ENCODE measurements around the gene DSC2. TPM values are rescaled to one million over a fixed set of nuclear protein-coding genes. Genes with fewer than 3 reads are reported as not detected.

DSC2 gene
- total RNA-seq, 2 experiments from 2014 or later, result not detected

GRCh38 chr18:31102941-31103340, 720 bp upstream of the DSC2 start:
- Histone ChIP-seq H2AFZ (ENCODE audit: low read length) (no peak overlapping the region), H3K9me2 (ENCODE audit: insufficient read depth, low read length) (no peaks in the 10 kb centered on the region), H3K9me3 (ENCODE audit: low read length) (no peaks in the 10 kb centered on the region), H3K79me2 (ENCODE audit: insufficient read depth, low read depth, low read length) (no peaks in the 10 kb centered on the region), H3K27ac (ENCODE audit: low read depth, low read length, poor library complexity, severe bottlenecking) (no peak overlapping the region), H3K4me2 (ENCODE audit: low read length) (no peak overlapping the region), H3K4me3 (ENCODE audit: low read depth, low read length, poor library complexity, severe bottlenecking) (no peak overlapping the region), H3K4me1 (ENCODE audit: insufficient read depth, low read length, poor library complexity, severe bottlenecking) (no peaks in the 10 kb centered on the region), H3K36me3 (ENCODE audit: insufficient read depth, low read length) (no peaks in the 10 kb centered on the region), H4K20me1 (ENCODE audit: insufficient read depth, low read length) (no peaks in the 10 kb centered on the region)
- POLR2A ChIA-PET, result interaction anchor here (0.6 kb wide), 1 partner anchor 71 kb away, joined by 3 read pairs; no protein-coding TSS in a partner anchor
- intact Hi-C loops (cut with micrococcal nuclease; ENCODE audit: unreplicated experiment), result no loop called here
- CTCF ChIA-PET (ENCODE audit: unreplicated experiment), result no interaction called here
- TF ChIP-seq EZH2phosphoT487 (IDR thresholded peaks at IDR 0.05; ENCODE audit: borderline replicate concordance, low read depth, low read length), result no peak
- TF ChIP-seq CTCF (conservative IDR thresholded peaks at IDR 0.05; ENCODE audit: low read length), result no peak
- no peak for DNase-seq (ENCODE audit: low spot score)
- BruUV-seq (replicated peaks), result no TSS peak

- no peaks in the 10 kb centered on the region for H3K9me3 ChIP-seq (ENCODE audit: low read length)
- TF ChIP-seq CTCF (conservative IDR thresholded peaks at IDR 0.05; ENCODE audit: low read length) (no peak), EZH2phosphoT487 (IDR thresholded peaks at IDR 0.05; ENCODE audit: borderline replicate concordance, low read depth, low read length) (no peak)
- no peaks in the 10 kb centered on the region for H4K20me1 ChIP-seq (ENCODE audit: insufficient read depth, low read length)
- intact Hi-C loops (cut with micrococcal nuclease; ENCODE audit: unreplicated experiment), result no loop called here
- no peak for DNase-seq (ENCODE audit: low spot score)
- H3K4me3 ChIP-seq (ENCODE audit: low read depth, low read length, poor library complexity, severe bottlenecking), result no peak overlapping the region
- no peak overlapping the region for H3K27ac ChIP-seq (ENCODE audit: low read depth, low read length, poor library complexity, severe bottlenecking)
- no TSS peak for BruUV-seq (replicated peaks)
- H3K4me1 ChIP-seq (ENCODE audit: insufficient read depth, low read length, poor library complexity, severe bottlenecking), result no peaks in the 10 kb centered on the region
- H3K4me2 ChIP-seq (ENCODE audit: low read length), result no peak overlapping the region
- ChIA-PET POLR2A (no interaction called here), CTCF (ENCODE audit: unreplicated experiment) (no interaction called here)
- H3K79me2 ChIP-seq (ENCODE audit: insufficient read depth, low read depth, low read length), result no peaks in the 10 kb centered on the region
- H3K9me2 ChIP-seq (ENCODE audit: insufficient read depth, low read length), result no peaks in the 10 kb centered on the region
- H2AFZ ChIP-seq (ENCODE audit: low read length), result no peak overlapping the region
- no peaks in the 10 kb centered on the region for H3K36me3 ChIP-seq (ENCODE audit: insufficient read depth, low read length)
These were observed 817 bp downstream of the DSC2 start for GRCh38 chr18:31101183-31102024.

Data from OCI-LY7 (cell line).